Endothelial cell of umbilical vein (primary cell): Measurements from ENCODE around the gene ITSN1. TPM values are rescaled to one million over a fixed set of nuclear protein-coding genes. Genes with fewer than 3 reads are reported as not detected.

Source experiments
- polyA plus RNA-seq, 4 experiments: library from polyadenylated mRNA; depleted of rRNA in 3 of 4; stranded (reverse) in 3 of 4; unstranded in 1 of 4; fragments of >200 nt; gene quantifications; 2 replicates each; pipeline versions ENCODE4 v1.2.1 to v1.2.3, GENCODE V29; 2011 to 2012; ENCODE audit warnings: missing spikeins in 1 of 4
- total RNA-seq: library from RNA; stranded (reverse); gene quantifications from 2 replicates; pipeline ENCODE4 v1.2.3, GENCODE V29; 2021

The ITSN1 gene
- total and polyA plus RNA-seq, 2 donors (not counting 3 experiments of a cell fraction or from before 2014, with no cell fraction given), result 72.2 to 86.8 TPM

Other genes starting within 250 kb of the ITSN1 start
- gene IFNGR2, start 239.1 kb upstream of the ITSN1 start, total RNA-seq, result 46.1 and 47.3 TPM in 2 replicates
- gene IFNGR2, start 239.1 kb upstream of the ITSN1 start, polyA plus RNA-seq, result 44.2 and 55.3 TPM in 2 replicates
- 29.3 and 29.7 TPM in 2 replicates for gene TMEM50B, start 162.5 kb upstream of the ITSN1 start, total RNA-seq
- gene TMEM50B, start 162.5 kb upstream of the ITSN1 start, polyA plus RNA-seq, result 17.3 and 25.1 TPM in 2 replicates
- 0.82 and 1.0 TPM in 2 replicates for gene DNAJC28, start 150.8 kb upstream of the ITSN1 start, total RNA-seq
- gene DNAJC28, start 150.8 kb upstream of the ITSN1 start, polyA plus RNA-seq, result 0.19 and 0.32 TPM in 2 replicates
- 98.7 and 112 TPM in 2 replicates for gene GART, start 100.4 kb upstream of the ITSN1 start, total RNA-seq
- 8.7 and 12.0 TPM in 2 replicates for gene GART, start 100.4 kb upstream of the ITSN1 start, polyA plus RNA-seq
- 297 and 304 TPM in 2 replicates for gene SON, start 99.5 kb upstream of the ITSN1 start, total RNA-seq
- 83.1 and 107 TPM in 2 replicates for gene SON, start 99.5 kb upstream of the ITSN1 start, polyA plus RNA-seq
- 25.7 and 29.4 TPM in 2 replicates for gene DONSON, start 53.8 kb upstream of the ITSN1 start, total RNA-seq
- gene DONSON, start 53.8 kb upstream of the ITSN1 start, polyA plus RNA-seq, result 12.1 and 14.3 TPM in 2 replicates
- gene CRYZL1, start 760 bp upstream of the ITSN1 start, total RNA-seq, result 41.1 and 42.1 TPM in 2 replicates
- gene CRYZL1, start 760 bp upstream of the ITSN1 start, polyA plus RNA-seq, result 20.7 and 26.4 TPM in 2 replicates